Stimulated activated CD8-positive, alpha-beta memory T cell treated with anti-CD3 and anti-CD28 coated beads, Interleukin-15, amount 100 ng/mL, for 1 hour (primary cell): ENCODE data around the gene MBTPS1.
"Not testable (repeated sequence)": the region's sequence is repeated elsewhere in the genome, so short reads cannot be mapped to it uniquely, and the experiment has no call there.

ENCODE experiments used
- DNase-seq: peaks from one replicate; pipeline ENCODE4 v3.0.0-alpha.2; 2020; ENCODE audit warnings: low read depth

MBTPS1 gene

DNA sequence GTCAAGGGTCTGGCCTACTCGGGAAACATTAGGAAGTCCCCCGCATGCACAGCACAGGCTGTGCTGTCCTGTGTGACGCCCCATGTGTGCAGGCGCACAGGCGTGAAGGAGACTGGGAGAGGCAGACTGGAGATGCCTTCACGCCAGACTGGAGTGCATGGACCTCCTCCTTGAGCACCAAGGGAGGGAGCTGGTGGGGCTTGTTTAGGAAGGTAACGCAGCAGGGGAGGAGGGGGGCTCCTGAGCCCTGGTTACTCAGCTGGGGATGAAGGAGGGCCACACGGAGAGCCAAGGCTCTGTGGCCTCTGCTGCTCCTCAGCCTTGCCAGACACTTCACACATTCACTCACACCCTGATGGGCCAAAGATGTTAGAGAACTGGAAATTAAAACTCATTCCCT is 20.5 kb upstream of the MBTPS1 start:
- DNase-seq: no peak

- no peak for DNase-seq
Observed at GRCh38 chr16:84136331-84137125, 19.8 kb upstream of the MBTPS1 start.

GRCh38 chr16:84132527-84133285 is 16.0 kb upstream of the MBTPS1 start:
- no peak for DNase-seq

DNA sequence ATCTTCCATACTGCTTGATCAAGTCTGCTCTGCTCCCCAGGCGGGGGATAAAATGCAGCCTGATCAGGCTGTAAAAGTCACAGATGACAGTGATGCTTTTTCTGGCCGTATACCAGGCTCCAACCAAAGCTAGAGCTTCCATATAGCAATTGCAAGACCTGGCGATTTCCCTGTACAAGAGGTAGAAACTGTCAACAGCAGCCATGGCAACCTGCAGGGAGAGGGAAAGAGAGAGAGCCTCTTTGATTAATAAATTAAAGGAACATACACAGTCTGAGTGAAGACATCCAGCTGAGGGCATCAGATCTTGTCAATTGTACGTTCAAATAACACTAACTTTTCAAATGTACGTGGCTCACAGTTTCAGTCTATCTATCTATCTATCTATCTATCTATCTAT is 14.4 kb upstream of the MBTPS1 start:
- DNase-seq: no peak

GRCh38 chr16:84124257-84125073 is 7.7 kb upstream of the MBTPS1 start:
- DNase-seq: no peak

- DNase-seq: no peak
Observed at GRCh38 chr16:84121007-84121406, 4.3 kb upstream of the MBTPS1 start.

DNA sequence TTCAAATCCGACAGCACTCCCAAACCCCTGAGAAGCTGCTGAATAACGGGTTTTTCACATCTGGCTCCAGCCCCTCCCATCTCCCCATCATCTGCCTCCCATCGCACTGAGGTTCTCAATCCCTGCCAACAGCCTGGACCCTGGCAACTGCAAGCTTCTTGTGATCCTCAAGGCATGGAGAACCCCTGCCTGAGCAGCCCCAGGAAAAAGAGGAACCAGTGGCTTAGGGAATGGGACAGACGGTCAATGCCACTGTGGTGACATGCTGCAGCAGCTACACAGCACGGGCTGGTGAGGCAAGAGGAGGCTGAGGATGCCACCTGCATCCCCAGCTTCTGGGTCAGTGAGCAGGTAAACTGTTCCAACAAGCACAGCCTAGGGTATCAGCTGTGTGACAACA is 3.3 kb upstream of the MBTPS1 start:
- DNase-seq: no peak

GRCh38 chr16:84119368-84119767 is 2.6 kb upstream of the MBTPS1 start:
- no peak for DNase-seq

DNA sequence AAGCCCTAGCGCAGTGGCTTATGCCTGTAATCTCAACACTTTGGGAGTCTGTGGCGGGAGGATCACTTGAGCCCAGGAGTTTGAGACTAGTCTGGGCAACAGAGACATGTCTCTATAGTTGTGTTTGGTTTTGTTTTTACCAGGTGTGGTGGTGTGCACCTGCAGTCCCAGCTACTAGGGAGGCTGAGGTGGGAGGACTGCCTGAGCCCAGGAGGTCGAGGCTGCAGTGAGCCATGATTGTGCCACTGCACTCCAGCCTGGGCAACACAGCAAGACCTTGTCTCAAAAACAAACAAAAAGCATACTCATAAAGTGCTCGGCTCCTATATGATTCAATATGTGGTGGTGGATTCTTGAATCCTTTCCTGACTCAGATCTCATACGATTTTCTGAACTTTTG is 1.6 kb upstream of the MBTPS1 start:
- DNase-seq: not testable (repeated sequence)

DNA sequence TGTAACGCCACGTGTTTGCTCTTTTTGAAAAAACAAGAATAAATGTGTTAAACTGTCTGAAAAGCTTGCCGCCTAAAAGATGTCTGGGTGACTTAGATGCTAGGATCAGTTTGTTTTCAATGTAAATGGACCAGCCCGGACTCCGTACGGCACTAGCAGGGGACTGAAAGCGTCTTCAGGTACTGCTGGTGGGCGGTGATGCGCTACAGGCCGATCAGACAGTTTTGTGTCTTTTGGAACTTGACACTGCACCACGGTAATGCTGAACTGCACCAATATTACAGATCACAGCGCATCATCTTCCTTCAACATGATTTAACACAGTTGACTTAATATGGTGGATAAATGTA is 727 bp upstream of the MBTPS1 start:
- DNase-seq: no peak

DNA sequence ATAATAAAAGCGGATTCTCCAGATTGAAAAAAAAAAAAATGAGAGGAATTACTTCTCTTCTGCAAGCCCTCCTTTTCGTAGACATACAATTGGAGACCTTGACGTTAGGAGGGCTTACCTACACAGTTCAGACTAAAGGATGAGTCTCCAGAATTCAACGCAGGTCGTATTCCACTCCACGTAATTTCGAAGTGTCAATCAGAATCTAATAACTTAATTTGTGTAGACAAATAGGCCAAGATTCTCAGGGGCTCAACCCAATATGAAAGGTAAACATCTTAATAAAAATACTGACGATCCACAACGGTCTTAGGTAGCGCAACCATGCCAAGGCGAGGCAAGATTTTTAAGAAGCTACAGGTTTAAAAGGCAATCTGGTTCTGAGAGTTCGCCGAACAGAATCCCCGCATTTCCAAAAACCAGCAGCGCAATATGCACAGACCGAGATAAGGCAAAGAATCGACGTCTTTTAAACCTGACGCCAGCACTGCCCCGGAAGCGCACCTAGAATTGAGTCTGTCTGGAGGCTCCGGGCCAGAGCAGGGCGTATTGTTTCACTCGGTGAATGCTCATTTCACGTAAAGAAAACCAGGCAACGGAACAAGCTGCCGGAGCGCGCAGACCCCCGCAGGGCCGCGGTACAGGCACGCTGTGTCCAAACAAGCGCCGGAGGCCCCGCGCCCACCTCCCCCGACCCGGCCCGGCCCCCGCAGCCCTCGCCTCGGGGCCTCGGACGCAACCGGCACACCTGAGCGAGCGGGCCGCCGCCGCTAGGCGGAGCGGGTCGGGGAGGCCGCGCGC is 623 bp downstream of the MBTPS1 start:
- peak; percentile 29 for DNase-seq

GRCh38 chr16:84111949-84112348 is 4.8 kb downstream of the MBTPS1 start:
- DNase-seq: not testable (repeated sequence)

GRCh38 chr16:84111525-84111924 is 5.2 kb downstream of the MBTPS1 start:
- no peak for DNase-seq

DNA sequence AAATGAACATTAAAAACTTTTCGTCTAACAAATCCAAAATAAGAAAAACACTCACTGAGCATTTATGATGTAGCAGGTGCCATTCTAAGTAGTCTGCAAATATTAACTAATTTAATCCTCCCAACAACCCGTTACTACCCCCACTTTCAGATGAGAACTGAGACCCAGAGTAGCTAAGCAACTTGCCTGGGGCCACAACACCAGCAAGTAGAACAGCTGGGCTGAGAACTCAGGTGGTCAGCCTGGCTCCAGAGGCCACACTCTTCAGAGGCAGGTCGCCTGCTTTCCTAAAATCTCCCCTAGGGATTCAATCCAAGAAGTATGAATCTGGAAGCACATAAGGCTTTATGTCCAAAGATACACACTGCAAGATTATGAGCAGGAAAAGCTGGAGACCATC is 6.2 kb downstream of the MBTPS1 start:
- no peak for DNase-seq

GRCh38 chr16:84109598-84110335 is 7.0 kb downstream of the MBTPS1 start:
- no peak for DNase-seq

DNA sequence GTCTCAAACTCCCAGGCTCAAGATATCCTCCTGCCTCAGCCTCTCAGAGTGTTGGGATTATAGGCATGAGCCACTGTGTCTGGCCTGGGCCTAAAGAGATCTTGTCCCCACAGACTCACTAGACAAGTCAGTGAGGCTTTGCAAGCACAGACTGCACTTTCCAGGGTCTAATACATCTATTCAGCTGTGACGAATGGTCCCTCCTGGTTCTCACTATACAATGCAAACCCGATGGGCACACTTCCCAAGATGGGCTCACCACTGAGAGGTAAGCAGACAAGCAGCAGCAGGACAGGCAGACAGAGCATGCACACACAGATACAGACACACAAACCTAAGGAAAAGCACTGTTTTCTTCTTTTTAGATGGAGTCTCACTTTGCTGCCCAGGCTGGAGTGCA is 8.8 kb downstream of the MBTPS1 start:
- no peak for DNase-seq

GRCh38 chr16:84105948-84106740 is 10.6 kb downstream of the MBTPS1 start:
- no peak for DNase-seq

GRCh38 chr16:84105301-84105815 is 11.4 kb downstream of the MBTPS1 start:
- DNase-seq: no peak

DNA sequence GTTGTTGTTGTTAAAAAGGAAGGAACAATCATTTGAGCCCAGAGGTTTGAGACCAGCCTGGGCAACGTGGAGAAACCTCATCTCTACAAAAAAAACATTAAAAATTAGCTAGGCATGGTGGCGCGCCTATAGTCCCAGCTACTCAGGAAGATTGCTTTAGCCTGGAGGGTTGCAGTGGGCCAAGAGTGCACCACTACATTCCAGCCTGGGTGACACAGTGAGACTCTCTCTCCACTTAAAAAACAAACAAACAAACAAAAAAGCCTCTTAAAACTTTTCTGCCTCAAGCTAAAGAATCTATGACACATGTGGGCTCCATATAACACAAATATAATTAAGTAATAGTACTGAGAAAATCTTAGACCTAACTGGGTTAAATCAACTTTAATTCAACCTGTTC is 12.5 kb downstream of the MBTPS1 start:
- DNase-seq: no peak

DNA sequence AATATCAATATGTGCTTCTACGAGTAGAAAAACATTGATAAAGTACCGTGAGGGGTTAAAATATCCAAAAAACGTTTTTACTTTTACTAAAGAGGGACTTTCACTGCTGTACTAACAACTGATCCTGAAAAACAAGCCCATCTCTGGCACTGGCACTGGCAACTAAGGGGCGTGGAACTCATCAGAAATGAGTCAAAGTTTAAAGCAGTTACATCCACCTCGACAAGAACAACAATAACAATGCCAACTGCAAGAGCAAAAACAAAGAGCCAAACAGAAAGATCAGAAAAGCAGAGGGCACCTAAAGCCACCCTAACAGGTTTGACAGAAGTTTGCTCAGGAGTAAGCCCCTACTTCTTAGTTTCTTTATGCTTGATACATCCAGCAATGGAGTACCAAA is 13.1 kb downstream of the MBTPS1 start:
- DNase-seq: no peak
